Measurements from ENCODE around the gene HS2ST1.

DNA sequence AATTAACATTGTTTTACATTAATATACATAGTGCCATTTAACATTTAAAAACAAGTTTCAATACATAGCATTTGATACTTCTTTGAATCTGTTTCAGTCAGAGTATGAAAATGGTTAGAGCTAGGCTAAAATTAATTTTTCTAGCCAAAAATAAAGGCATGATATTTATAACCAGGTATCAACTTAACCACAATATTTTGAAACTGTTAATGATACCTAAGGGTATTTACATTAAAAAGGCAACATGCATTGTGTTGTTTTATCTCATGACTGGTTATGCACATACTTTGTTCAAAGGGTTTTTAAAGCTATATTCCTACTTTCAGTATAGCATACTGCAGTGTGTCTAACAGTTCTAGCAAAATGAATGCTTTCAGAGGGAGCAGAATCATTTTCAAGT is 130.0 kb downstream of the HS2ST1 start:
- no peak for TF ChIP-seq CTCF (IDR thresholded peaks at IDR 0.05; ENCODE audit: low read depth, low read length, missing input control)
- TF ChIP-seq, protein P1, sequence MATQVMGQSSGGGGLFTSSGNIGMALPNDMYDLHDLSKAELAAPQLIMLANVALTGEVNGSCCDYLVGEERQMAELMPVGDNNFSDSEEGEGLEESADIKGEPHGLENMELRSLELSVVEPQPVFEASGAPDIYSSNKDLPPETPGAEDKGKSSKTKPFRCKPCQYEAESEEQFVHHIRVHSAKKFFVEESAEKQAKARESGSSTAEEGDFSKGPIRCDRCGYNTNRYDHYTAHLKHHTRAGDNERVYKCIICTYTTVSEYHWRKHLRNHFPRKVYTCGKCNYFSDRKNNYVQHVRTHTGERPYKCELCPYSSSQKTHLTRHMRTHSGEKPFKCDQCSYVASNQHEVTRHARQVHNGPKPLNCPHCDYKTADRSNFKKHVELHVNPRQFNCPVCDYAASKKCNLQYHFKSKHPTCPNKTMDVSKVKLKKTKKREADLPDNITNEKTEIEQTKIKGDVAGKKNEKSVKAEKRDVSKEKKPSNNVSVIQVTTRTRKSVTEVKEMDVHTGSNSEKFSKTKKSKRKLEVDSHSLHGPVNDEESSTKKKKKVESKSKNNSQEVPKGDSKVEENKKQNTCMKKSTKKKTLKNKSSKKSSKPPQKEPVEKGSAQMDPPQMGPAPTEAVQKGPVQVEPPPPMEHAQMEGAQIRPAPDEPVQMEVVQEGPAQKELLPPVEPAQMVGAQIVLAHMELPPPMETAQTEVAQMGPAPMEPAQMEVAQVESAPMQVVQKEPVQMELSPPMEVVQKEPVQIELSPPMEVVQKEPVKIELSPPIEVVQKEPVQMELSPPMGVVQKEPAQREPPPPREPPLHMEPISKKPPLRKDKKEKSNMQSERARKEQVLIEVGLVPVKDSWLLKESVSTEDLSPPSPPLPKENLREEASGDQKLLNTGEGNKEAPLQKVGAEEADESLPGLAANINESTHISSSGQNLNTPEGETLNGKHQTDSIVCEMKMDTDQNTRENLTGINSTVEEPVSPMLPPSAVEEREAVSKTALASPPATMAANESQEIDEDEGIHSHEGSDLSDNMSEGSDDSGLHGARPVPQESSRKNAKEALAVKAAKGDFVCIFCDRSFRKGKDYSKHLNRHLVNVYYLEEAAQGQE (IDR thresholded peaks at IDR 0.05), result no peak

Measured in liver (tissue), 2 donors.